HG03457 (cell line): ENCODE results near the gene PLEKHA5.
"Not testable (repeated sequence)": the region's sequence is repeated elsewhere in the genome, so short reads cannot be mapped to it uniquely, and the experiment has no call there.

Source experiments
- ATAC-seq: cut with Tn5 transposase; IDR thresholded peaks from one replicate; pipeline ENCODE4 v1.9.1; 2021; ENCODE audit warnings: moderate number of reproducible peaks; ENCODE audit not compliant: unreplicated experiment

The PLEKHA5 gene

DNA sequence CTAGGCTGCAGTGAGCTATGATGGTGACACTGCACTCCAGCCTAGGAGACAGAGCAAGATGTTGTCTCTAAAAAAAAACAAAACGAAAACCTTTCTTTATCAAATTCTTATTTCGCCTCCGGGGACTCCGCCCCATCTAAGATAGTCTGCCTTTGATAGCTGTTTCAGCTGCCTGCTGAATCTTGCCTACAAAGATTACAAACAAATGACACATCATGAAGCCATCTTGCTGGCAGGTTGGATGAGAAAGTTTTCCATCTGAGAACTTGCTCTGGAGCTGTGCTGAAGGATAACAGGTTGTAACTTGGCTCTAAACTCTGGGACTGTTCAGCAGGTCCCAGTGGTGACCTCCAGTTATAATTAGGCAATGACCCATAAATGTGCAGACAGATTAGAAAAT lies 268.0 kb downstream of the PLEKHA5 start:
- no peak for ATAC-seq

DNA sequence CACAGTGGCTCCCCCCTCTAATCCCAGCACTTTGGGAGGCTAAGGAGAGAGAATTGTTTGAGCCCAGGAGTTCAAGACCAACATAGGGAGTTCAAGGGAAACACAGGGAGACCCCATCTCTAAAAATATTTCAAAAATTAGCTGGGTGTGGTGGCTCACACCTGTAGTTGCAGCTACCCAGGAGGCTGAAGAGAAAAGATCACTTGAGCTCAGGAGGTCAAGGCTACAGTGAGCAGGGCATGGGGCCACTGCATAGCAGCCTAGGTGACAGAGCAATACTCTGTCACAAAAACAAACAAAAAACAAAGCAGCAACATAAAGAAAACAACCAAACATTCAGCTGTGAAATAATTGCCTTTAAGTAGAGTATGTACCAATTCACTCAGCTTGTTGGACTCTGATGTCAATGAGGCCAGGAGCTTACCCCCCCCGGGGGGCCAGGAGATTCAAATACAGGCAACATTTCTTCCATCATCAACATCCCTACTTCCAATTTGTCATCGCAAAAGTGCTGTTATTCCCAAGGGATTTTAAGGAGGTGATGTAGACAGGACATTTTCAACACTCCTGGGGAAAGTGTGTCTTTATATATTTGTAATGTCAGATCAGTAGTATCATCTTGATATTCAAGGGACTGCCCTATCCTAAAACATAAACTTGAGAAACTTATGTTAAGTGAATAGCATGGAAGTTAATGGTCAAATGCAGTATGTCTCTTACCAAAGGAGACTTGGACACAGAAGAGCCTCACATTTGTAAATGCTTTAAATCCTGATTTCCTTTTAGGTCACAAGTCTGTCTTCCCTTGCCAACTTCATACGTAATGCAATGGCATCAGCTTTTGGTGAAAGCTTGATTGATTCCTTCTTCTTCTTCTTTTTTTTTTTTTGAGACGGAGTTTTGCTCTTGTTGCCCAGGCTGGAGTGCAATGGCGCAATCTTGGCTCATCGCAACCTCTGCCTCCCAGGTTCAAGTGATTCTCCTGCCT lies 269.1 kb downstream of the PLEKHA5 start:
- ATAC-seq: no peak

DNA sequence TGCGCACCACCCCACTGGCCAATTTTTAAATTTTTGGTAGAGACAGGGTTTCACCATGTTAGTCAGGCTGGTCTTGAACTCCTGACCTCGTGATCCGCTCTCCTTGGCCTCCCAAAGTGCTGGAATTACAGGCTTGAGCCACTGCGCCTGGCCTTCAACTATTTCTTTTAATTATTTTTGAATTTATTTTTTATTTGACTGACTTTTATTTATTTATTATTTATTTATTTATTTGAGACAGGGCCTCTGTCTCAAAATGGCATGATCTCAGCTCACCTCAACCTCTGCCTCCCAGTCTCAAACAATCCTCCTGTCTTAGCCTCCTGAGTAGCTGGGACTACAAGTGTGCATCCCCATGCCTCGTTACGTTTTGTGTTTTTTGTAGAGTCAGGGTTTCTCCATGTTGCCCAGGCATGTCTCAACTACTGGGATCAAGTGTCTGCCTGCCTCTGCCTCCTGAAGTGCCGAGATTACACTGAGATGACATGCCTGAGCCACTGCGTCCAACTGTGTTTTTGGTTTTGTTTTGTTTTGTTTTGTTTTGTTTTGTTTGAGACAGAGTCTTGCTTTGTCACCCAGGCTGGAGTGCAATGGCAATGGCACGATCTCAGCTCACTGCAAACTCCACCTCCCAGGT lies 271.2 kb downstream of the PLEKHA5 start:
- ATAC-seq: not testable (repeated sequence)

DNA sequence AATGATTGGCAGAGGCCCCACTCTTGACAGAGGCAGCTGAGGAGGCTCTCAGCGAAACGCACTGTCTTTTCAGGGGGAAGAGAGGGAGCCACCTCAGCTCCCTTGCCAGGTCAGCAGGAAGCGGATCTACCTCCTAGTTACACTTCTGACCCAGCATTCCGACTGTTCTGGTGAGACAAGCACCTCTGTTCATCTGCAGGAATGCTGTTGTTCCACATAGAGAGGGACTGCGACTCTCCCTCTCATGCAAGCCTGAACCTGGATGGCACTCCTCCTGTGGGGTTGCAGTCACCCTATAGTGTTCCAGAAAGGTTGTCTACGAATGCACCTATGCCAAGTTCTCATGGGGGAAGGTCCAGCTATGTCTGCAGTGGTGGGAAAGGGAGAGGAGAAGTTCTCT lies 272.7 kb downstream of the PLEKHA5 start:
- ATAC-seq: no peak

DNA sequence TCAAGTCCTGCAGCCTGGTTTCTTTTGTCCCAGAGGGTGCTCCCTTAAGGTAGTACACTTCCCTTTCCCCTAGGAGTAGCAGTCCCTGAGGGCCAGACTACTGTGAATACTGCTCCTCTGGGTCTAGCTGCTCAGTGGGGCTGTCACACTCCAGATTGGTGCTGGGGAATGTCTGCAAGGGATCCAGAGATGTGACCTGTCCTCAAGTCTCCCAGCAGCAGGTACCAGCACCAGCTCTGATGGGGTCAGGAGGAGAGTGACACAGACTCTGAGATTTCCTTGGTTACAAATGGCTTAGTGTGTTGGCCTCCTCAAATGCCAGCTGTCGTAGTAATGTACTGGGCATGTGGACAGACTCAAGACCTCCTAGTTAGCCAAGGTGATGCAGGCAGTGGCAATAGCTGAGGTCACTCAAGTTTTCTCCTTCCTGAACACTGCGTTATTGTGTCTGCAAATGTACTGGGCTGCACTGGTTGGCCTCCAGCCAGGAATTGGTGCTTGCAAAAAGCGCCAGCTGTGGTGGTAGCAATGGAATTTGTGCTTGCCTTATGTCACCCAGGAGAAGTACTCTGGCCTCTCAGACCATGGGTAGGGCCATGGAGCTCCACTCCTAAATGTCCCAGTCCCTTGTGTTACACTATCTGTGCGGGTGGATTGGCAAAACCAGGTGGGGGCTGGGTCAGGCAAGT lies 273.4 kb downstream of the PLEKHA5 start:
- no peak for ATAC-seq

DNA sequence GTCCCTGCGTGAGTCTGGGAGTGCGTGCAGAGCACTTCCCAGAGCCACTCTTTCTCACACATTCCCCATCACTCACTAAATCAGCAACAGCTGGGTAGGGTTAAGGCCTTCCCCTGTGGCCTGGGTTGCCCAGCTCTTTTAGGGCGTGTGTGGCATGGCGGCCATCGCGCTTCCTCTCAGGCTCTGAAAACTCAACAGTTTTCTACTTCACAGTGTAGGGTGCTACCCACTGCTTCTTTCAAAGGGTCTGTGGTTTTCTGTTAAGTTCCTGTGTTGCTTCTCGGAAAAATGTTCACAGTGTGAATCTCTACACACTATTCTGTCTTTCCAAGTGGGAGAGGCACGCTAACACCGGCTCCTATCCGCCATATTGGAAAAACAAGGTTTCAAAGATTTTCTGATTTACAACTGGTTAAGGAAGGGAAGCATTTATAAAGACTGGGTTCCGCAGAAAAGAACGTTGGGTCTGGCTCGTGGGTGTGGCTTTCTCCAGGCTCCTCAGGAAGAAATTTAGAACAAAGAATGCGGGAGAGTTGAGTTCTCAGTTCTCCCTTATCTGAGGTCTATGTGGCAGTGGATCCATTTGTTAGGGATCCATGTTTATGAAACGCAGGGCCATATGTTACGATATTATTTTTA lies 274.8 kb downstream of the PLEKHA5 start:
- ATAC-seq: no peak

DNA sequence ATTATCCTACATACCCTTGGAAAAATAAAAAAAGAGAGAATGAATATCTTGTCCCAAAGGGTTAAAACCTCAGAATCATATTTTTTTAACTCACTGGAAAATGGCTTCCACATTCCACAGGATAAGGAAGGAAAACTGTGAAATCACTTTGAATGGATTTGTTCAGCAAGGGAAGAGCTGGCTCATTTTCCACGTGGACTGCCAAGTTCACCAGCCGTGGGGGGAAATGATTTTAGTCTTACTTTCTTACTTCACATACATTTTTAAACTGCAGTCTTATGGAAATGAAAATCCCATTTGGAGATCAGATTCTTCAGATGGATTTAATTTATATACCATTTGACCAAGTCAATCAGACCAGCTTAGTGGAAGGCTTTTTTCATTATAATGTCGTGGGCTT lies 279.8 kb downstream of the PLEKHA5 start:
- no peak for ATAC-seq

DNA sequence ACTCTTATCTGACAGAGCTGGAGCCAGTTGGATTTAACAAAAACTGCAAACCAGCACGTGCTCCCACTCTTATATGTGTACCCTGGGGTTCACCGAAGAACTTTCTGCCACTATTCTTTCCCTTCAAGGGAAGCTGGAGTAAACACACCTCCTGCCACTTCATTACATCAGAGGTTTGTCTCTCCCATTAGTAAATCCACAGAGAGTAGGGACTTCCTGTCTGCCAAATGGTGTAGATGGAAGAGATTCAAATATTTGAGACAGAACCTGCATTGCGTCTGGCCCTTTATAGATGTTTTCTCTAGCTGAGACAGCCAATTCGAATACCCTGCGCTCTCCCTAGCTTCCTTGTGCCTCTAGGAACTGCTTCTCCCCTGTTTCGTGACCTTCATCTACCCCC lies 280.7 kb downstream of the PLEKHA5 start:
- ATAC-seq: no peak

DNA sequence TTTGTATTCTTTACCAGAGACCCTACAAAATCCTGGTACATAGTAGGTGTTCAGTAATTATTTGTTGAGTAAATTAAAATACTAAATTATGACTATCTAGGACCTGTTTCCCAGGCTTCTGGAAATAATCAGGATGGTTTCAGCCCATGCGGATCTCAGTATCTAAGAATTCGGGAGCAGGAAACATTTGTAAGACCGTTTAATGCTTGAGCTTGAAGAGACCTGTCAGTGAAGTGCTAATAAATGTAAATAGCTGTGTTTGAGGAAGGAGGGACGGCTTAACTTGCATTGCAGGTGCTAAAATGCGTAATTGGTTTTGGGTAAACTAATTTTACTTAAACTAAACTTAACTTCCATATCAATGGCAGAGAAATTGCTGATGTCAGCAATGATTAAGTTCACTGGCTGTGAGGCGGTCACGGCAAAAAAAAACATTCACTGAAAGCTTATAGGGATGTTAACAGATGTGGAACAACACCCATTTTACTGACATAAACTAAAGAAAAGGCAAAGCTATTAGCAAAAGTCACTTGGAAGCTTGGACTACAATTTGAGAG lies 281.2 kb downstream of the PLEKHA5 start:
- no peak for ATAC-seq

DNA sequence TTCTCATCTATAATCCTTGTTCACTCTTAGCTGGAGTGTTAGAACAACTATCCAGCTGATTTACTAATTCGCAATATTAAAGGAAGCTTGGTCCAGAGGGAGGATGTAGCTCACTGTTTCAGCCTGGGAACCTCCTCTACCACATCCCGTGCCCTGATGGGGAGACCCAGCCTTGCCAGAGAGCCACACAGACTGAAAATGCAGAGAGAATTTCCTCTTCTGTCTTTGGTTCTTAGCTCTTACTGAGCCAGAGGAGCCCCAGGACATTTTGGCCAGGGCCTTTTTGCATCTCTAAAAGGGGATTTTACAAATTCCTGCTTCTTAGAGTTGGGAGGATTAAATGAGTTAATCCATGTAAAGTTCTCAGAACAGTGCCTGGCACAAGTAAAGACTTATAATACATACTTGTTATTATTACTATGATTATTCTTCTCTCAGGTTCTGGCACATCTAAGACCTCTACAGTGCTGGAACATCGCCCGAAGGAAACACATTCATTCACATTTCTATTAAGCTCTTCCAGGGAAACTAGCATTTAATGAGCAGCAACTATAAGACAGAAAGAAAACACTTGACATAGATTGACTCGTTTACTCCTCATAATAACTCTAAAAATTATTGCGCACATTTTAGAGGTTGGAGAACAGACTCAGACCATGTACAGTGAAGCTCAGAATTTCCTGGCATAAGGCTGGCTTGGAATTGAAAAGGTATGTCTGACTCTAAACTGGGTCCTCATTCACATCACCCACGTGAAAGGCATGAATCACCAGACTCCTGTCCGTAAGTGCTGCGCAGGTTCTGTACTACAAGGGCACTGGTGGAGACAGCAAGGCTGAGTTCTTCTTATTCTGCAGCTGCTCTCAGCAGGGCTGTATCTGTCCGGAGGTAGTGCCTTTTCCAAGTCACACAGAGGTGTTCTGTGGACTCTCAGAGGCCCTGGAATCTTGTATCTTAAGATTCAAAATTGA lies 282.0 kb downstream of the PLEKHA5 start:
- no peak for ATAC-seq

DNA sequence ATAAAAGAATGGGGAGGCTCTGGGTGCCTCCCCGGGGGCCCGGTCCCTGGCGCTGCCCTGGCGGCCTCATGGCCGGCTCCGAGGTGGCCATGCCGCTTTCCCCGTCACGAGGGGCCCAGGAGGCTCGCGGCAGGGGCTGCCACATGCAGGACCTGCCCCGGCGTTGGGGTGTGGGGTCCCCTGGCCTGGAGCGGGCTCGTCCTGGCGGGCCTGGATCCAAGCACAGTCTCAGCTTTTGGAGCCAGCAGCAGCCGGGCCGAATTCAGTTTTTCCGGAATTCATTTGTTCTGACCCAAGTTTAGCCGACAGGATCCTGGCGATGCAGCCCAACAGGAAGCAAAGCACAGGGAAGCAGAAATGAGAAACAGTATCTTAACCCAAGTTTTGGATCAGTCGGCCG lies 283.3 kb downstream of the PLEKHA5 start:
- no peak for ATAC-seq

DNA sequence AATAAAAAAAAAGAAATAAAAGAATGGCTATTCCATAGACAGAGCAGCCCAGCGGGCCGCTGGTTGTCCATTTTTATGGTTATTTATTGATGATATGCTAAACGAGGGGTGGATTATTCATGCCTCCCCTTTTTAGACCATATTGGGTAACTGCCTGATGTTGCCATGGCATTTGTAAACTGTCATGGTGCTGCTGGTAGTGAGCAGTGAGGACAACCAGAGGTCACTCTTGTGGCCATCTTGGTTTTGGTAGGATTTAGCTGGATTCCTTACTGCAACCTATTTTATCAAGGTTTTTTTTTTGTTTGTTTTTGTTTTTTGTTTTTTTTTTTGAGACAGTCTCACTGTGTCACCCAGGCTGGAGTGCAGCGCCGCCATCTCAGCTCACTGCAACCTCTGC lies 284.0 kb downstream of the PLEKHA5 start:
- ATAC-seq: not testable (repeated sequence)

DNA sequence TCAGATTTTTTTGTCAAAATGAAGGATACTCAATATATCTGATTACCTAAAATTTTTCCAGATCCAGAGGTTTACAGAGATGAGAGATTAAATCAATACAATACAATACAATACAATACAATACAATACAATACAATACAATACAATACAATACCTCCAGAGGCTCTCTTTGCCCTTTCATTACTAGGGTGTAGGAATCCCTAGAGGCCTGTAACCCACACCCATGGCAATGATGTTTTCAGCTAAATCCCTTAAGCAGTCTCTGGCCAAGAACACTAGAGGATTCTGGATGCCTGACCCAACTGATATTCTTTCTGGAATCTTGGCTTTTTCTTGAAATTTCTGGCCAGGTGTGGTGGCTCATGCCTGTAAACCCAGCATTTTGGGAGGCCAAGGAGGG lies 286.0 kb downstream of the PLEKHA5 start:
- no peak for ATAC-seq

DNA sequence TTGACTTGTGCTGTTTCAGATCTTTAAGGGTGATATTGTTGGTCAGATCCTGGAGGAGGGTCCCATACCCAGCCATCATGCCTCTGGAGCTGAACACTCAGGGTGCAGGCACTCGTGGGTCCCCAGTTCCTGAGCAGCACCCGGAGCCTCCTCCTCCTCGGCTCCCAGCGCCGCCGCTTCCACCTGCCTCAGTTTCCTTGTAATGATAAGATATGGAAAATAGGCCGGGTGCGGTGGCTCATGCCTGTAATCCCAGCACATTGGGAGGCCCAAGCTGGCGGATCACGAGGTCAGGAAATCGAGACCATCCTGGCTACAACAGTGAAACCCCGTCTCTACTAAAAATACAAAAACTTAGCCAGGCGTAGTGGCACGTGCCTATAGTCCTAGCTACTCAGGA lies 289.6 kb downstream of the PLEKHA5 start:
- ATAC-seq: no peak

DNA sequence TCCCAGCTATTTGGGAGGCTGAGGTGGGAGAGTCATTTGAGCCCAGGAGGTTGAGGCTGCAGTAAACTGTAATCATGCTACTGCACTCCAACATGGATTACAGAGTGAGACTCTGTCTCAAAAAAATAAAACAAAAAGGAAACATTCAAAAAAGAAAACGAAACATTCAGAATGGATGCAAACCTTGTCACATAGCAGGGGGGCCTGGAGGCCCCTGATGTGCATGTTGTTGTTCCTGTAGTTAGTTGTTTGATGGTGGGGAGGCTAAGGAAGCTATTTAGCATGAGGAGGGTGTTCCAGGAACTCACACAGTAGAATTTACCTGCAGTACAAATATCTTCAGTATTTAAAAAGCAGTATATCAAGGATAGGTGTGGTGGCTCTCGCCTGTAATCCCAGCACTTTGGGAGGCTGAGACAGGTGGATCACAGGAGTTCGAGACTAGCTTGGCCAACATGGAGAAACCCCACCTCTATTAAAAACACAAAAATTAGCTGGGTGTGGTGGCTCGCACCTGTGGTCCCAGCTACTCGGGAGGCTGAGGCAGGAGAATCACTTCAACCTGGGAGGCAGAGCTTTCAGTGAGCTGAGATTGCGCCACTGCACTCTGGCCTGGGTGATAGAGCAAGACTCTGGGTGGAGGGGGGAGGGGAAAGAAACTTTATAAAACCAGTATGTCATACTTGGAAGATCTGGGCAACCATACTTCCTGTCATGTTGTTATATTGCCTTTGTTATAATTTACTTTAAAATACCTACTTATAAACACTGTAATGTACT lies 292.2 kb downstream of the PLEKHA5 start:
- ATAC-seq: no peak

DNA sequence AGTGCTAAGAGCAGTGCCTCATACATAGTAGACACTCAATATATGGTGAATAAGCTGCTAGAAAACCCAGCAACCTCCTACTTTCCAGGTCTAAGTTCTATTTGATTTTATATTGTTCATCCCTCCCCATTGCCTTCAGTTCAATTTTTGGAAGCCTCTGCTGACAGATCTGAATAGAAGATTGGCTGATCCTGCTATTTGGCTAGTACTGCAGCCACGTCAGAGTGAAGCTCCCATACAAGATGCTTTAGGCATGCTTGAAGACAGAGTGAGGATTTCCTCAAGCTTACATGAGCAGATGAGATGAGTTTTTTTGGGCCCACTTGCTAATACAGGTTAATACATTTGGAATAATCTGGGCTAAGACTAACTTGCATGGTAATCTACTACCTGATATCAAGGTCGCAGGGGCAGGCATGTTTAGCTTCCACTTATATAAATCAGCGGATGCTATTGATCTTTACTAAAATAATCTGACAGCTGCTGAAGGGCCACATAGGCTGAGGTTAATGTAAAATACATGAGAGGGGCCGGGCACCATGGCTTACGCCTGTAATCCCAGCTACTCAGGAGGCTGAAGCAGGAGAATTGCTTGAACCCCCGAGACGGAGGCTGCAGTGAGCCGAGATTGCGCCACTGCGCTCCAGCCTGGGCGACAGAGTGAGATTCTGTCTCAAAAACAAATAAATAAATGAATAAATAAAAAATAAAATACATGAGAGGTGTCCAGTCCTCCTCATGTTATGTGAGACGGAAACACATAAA lies 293.8 kb downstream of the PLEKHA5 start:
- ATAC-seq: no peak
